HG02588 (cell line): ENCODE results near the gene NXNL1.

Experiments used
- ATAC-seq: cut with Tn5 transposase; IDR thresholded peaks from one replicate; pipeline ENCODE4 v1.9.1; 2021; ENCODE audit warnings: mild to moderate bottlenecking, moderate library complexity; ENCODE audit not compliant: unreplicated experiment

NXNL1 gene

GRCh38 chr19:17423429-17424208 is 37.1 kb downstream of the NXNL1 start:
- ATAC-seq: no peak

GRCh38 chr19:17421942-17422341 is 38.8 kb downstream of the NXNL1 start:
- ATAC-seq: no peak

- no peak for ATAC-seq
These were observed 40.2 kb downstream of the NXNL1 start for GRCh38 chr19:17420475-17420924.

GRCh38 chr19:17419621-17420474 is 40.9 kb downstream of the NXNL1 start, which contains the start of gene MVB12A:
Gene MVB12A (plus strand): TSS chr19:17420047. CDS start chr19:17420136, 89 bp downstream.
- peak; percentile 80 for ATAC-seq

- no peak for ATAC-seq
These were observed 41.5 kb downstream of the NXNL1 start for GRCh38 chr19:17419154-17419620.

GRCh38 chr19:17418710-17419109 is 42.0 kb downstream of the NXNL1 start:
- ATAC-seq: no peak

GRCh38 chr19:17415121-17415520 is 45.6 kb downstream of the NXNL1 start:
- ATAC-seq: no peak

- no peak for ATAC-seq
These were observed 46.6 kb downstream of the NXNL1 start for GRCh38 chr19:17414097-17414496.

- no peak for ATAC-seq
These were observed 48.9 kb downstream of the NXNL1 start for GRCh38 chr19:17411801-17412200.

- ATAC-seq: no peak
These were observed 50.7 kb downstream of the NXNL1 start for GRCh38 chr19:17409990-17410389.

GRCh38 chr19:17406887-17407196 is 53.9 kb downstream of the NXNL1 start:
- no peak for ATAC-seq

GRCh38 chr19:17406046-17406886 is 54.5 kb downstream of the NXNL1 start:
- no peak for ATAC-seq
